Kidney epithelial cell (primary cell): ENCODE results near the gene ZBTB32. TPM values are rescaled to one million over a fixed set of nuclear protein-coding genes. Genes with fewer than 3 reads are reported as not detected.

Experiments used
- DNase-seq: peaks from one replicate; pipeline ENCODE4 v3.0.0-alpha.2; 2010; ENCODE audit warnings: low read depth
- H3K27me3 ChIP-seq: 2 replicates; pipeline ENCODE4 v1.6.0; 2011; ENCODE audit warnings: low read length; ENCODE audit not compliant: control insufficient read depth, insufficient read depth
- H3K36me3 ChIP-seq: 2 replicates; pipeline ENCODE4 v1.5.1; 2011; ENCODE audit warnings: low read length; ENCODE audit not compliant: control insufficient read depth, insufficient read depth
- H3K4me3 ChIP-seq: 2 replicates; pipeline ENCODE4 v1.5.1; 2011; ENCODE audit warnings: low read depth, mild to moderate bottlenecking, control low read depth, low read length
- total RNA-seq: library from RNA; depleted of rRNA; stranded (reverse); fragments of >200 nt; gene quantifications from 2 replicates; pipeline ENCODE4 v1.2.3, GENCODE V29; 2015
- TF ChIP-seq, protein P1 (sequence below): IDR thresholded peaks from 2 replicates; pipeline ENCODE4 v1.5.1; 2011; ENCODE audit warnings: mild to moderate bottlenecking, moderate library complexity, low read length, control low read depth, inconsistent platforms; ENCODE audit not compliant: insufficient read depth, poor library complexity, severe bottlenecking

Gene ZBTB32
- total RNA-seq, 1 donor from 2014 or later, result not detected

- no peak for DNase-seq
- no peaks in the 10 kb centered on the region for H3K27me3 ChIP-seq
- TF ChIP-seq, protein P1, sequence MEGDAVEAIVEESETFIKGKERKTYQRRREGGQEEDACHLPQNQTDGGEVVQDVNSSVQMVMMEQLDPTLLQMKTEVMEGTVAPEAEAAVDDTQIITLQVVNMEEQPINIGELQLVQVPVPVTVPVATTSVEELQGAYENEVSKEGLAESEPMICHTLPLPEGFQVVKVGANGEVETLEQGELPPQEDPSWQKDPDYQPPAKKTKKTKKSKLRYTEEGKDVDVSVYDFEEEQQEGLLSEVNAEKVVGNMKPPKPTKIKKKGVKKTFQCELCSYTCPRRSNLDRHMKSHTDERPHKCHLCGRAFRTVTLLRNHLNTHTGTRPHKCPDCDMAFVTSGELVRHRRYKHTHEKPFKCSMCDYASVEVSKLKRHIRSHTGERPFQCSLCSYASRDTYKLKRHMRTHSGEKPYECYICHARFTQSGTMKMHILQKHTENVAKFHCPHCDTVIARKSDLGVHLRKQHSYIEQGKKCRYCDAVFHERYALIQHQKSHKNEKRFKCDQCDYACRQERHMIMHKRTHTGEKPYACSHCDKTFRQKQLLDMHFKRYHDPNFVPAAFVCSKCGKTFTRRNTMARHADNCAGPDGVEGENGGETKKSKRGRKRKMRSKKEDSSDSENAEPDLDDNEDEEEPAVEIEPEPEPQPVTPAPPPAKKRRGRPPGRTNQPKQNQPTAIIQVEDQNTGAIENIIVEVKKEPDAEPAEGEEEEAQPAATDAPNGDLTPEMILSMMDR, result no peak
- no peaks in the 10 kb centered on the region for H3K36me3 ChIP-seq
- no peak overlapping the region for H3K4me3 ChIP-seq
Observed at GRCh38 chr19:35743640-35744429, 39.5 kb downstream of the ZBTB32 start.

DNA sequence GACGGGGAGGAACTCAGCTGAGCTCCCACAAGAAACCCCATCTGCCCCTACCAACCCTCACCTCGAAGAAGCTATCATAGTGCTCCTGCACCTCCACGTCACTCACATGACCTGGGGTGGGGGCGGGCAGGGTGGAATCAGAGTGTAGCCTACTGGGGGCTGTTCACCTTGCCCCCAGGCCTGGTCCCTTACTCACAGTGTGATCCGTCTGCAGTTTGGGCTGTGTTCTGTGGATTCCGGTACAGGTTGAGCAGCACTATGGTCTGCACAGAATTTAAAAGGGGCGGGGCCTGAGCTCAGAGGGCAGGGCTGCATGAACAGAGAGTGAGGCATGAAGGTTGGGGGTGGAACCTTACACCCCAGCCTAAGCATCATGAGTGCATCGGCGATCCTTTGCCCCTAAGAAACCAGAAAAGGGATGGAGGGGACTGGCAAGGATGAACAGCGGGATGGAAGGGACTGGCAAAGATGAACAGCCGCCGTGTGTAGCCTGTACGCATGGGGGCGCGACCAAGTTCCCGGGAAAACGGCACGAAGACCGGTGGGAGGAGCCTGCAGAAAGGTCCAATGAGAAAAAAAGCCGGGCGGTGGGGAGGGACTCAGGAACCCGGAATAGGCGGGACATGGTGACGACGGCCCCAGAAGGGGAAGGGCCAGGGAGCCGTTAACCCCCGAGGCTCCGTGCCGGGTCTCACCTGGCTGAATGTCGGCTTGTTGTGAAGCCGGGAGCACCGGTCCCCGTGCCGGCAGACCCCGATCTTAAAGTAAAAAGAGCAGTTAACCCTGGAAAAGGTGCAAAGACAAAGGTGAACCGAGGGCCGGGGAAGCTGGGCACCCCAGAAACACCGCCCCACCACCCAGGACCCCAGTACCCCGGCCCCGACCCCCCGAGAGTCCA is 40.3 kb downstream of the ZBTB32 start:
- H3K4me3 ChIP-seq, result peak overlapping the region; percentile 67
- H3K36me3 ChIP-seq, result no peaks in the 10 kb centered on the region
- TF ChIP-seq, protein P1, result peak; percentile 47
- DNase-seq, result peak; percentile 85
- H3K27me3 ChIP-seq, result no peaks in the 10 kb centered on the region

- H3K27me3 ChIP-seq, result no peaks in the 10 kb centered on the region
- H3K36me3 ChIP-seq, result no peaks in the 10 kb centered on the region
- TF ChIP-seq, protein P1, result no peak
- DNase-seq, result peak; percentile 98
- peak within 1 kb of the TSS; percentile 67 for H3K4me3 ChIP-seq
Observed at GRCh38 chr19:35745328-35746086, 41.1 kb downstream of the ZBTB32 start, which contains the start of the genes PSENEN and U2AF1L4. Gene PSENEN (plus strand): TSS chr19:35745651. CDS start chr19:35745931, 280 bp downstream. Gene U2AF1L4 (minus strand): TSS chr19:35745418. CDS start chr19:35745391, 27 bp downstream.

GRCh38 chr19:35746087-35746462 is 41.7 kb downstream of the ZBTB32 start:
- Histone ChIP-seq H3K27me3 (no peaks in the 10 kb centered on the region), H3K4me3 (peak overlapping the region; percentile 67), H3K36me3 (no peaks in the 10 kb centered on the region)
- TF ChIP-seq, protein P1, result no peak
- DNase-seq, result no peak

DNA sequence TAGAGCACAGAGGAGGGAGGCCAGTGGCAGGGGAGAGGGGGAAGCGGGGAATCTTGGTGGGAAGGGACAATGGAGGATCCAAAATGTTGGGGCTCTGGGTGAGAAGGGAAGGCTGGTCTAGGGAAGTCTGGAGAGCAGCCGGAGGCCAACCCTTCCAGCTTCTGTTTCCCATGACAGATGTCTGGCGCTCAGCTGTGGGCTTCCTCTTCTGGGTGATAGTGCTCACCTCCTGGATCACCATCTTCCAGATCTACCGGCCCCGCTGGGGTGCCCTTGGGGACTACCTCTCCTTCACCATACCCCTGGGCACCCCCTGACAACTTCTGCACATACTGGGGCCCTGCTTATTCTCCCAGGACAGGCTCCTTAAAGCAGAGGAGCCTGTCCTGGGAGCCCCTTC is 42.2 kb downstream of the ZBTB32 start:
- TF ChIP-seq, protein P1, result no peak
- H3K4me3 ChIP-seq, result no peak overlapping the region
- H3K27me3 ChIP-seq, result no peaks in the 10 kb centered on the region
- no peak for DNase-seq
- no peaks in the 10 kb centered on the region for H3K36me3 ChIP-seq
